GM13976 (cell line): ENCODE data around the gene ARHGAP42.
"Not testable (repeated sequence)": the region's sequence is repeated elsewhere in the genome, so short reads cannot be mapped to it uniquely, and the experiment has no call there.

Experiments used
- DNase-seq: peaks from one replicate; pipeline ENCODE4 v3.0.0; 2012; ENCODE audit warnings: low spot score
- in situ Hi-C: fragments of 300-500 bp; cut with MboI; formaldehyde crosslinking; loops from one replicate; pipeline ENCODE4 v1.12.0; 2022; ENCODE audit warnings: low sequenced_read_pairs, mixed read lengths, inconsistent platforms; ENCODE audit not compliant: unreplicated experiment
- TF ChIP-seq, protein P1 (sequence below): IDR thresholded peaks from 2 replicates; pipeline ENCODE4 v1.5.1; 2012; ENCODE audit warnings: borderline replicate concordance, mild to moderate bottlenecking; ENCODE audit not compliant: insufficient read depth; ENCODE audit errors: extremely low read depth, missing control alignments, control extremely low read depth

The ARHGAP42 gene

DNA sequence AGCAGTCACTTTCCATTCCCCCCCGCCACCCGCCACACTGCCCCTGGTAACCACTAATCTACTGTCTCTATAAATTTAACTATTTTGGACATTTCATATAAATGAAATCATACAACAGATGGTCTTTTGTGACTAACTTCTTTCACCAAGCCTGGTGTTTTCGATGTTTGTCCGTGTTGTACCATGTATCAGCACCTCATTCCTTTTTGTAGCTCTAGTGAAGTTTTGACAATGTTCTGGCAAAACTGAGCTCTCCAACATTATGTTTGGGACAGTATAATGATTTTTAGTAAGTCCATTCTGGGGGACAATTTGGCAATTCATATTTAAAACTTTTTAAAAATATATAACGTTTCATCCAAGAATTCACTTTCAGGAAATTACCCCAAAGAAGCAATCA is 45.6 kb upstream of the ARHGAP42 start:
- TF ChIP-seq, protein P1, sequence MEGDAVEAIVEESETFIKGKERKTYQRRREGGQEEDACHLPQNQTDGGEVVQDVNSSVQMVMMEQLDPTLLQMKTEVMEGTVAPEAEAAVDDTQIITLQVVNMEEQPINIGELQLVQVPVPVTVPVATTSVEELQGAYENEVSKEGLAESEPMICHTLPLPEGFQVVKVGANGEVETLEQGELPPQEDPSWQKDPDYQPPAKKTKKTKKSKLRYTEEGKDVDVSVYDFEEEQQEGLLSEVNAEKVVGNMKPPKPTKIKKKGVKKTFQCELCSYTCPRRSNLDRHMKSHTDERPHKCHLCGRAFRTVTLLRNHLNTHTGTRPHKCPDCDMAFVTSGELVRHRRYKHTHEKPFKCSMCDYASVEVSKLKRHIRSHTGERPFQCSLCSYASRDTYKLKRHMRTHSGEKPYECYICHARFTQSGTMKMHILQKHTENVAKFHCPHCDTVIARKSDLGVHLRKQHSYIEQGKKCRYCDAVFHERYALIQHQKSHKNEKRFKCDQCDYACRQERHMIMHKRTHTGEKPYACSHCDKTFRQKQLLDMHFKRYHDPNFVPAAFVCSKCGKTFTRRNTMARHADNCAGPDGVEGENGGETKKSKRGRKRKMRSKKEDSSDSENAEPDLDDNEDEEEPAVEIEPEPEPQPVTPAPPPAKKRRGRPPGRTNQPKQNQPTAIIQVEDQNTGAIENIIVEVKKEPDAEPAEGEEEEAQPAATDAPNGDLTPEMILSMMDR: no peak
- DNase-seq: no peak
- in situ Hi-C loops: no loop called here

DNA sequence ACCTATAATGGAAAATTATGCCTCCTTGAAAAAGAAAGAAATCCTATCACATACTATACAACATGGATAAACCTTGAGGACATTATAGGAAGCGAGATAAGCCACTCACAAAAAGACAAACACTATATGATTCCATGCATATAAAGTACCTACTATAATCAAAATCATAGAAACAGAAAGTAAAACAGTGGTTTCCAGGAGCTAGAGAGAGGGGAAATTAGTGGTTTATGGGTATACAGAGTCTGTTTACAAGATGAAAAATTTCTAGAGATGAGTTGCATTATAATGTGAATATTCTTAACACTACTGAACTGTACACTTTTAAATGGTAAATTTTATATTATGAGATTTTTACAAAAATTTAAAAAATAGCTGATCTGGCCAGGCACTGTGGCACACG is 40.5 kb upstream of the ARHGAP42 start:
- in situ Hi-C loops: no loop called here
- TF ChIP-seq, protein P1: no peak

DNA sequence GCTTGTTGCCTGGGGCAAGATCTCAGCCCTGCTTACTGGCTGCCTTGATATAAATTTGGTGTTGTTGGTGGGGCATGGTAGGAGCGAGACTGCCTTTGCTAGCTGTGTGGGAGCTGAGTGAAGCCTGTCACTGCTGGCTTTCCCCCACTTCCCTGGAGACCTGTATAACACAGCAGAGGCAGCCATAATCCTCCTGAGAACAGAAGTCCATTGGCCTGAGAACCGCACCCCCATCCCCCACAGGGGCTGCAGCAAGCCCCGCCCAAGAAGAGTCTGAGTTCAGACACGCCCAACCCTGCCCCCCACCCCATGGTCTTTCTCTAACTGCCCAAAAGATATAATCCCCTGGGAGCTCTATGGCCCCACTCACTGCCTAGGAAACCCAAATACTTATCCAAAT is 39.2 kb upstream of the ARHGAP42 start:
- in situ Hi-C loops: no loop called here
- no peak for DNase-seq
- TF ChIP-seq, protein P1: no peak

More for the DNA sequence above, 40.5 kb upstream of the ARHGAP42 start:
- DNase-seq: no peak

DNA sequence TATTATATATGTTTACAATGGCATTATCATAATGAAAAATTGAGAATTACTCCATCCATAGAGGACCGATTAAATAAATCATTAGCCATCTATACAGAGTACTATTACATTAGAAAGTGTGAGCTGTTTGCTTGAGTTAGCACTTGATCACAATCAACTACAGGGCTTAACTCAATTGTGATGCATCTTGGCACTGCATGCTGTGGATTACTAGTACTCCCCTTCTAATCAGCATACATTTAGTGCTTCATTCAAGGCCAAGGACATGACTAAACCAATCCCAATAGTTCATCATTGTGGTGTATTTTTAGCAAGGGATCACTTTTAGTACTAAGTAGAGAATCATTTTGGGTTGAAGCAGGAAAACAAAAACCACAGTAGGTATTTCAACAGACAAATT is 23.5 kb upstream of the ARHGAP42 start:
- DNase-seq: no peak
- in situ Hi-C loops: no loop called here
- TF ChIP-seq, protein P1: no peak

DNA sequence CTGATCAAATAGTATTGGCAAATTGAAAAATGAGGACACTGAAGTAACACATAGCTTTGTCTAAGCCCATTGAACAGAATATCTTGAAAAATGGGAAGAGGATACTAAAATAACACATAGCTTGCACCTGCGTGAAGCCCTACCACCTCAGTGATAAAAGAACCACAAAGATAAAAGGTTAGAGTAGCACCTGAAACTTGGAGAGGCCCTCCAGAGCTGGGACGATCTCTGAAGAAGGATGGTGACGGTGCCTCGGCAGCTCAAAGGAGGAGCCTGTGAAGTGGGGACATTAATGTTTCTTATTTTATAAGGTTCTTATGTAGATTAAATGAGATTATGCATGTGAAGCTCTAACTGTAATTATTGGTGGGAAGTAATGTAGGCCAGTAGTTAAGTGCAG is 23.1 kb upstream of the ARHGAP42 start:
- in situ Hi-C loops: no loop called here
- no peak for DNase-seq
- TF ChIP-seq, protein P1: no peak

DNA sequence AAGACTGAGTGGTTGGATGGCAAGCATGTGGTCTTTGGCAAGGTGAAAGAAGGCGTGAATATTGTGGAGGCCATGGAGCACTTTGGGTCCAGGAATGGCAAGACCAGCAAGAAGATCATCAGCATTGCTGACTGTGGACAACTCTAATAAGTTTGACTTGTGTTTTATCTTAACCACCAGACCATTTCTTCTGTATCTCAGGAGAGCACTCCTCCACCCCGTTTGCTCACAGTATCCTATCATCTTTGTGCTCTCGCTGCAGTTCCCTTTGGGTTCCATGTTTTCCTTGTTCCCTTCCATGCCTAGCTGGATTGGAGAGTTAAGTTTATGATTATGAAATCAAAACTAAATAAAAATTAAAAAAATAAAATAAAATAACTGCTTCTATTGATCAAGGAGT is 20.3 kb upstream of the ARHGAP42 start:
- DNase-seq, in situ Hi-C loops: not testable (repeated sequence)

DNA sequence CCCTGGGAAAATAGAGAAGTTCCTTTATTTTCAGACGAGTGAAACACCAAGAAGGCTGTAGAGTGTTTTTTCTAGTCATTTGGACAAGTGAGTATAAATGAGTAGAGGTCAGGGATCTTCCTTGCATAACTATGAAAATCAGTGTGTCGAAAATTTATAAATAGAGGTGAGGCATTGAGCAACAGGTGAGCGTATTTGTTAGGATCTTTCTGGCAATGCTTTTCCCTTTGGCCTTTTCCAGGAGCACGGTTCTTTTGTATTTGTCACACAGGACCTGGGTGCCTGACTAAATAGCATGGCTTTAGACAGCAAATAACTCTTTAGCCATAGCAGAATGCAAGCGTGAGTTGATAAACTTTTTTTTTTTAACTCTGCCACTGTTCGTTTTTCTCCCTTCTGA is 19.6 kb upstream of the ARHGAP42 start:
- no peak for DNase-seq
- in situ Hi-C loops: no loop called here
- TF ChIP-seq, protein P1: no peak
